PFSK-1 (cell line): ENCODE data around the gene METTL24.

Source experiments
- FOXP2 ChIP-seq: optimal IDR thresholded peaks from 2 replicates; pipeline ENCODE3; 2011; ENCODE audit warnings: borderline replicate concordance, control low read depth, inconsistent platforms; ENCODE audit not compliant: insufficient read depth; ENCODE audit errors: extremely low read length, extremely low read depth
- POLR2AphosphoS5 ChIP-seq: IDR thresholded peaks from 2 replicates; pipeline ENCODE4 v1.6.1; 2012; ENCODE audit warnings: low read depth, mild to moderate bottlenecking, control low read depth, low read length, moderate library complexity
- SIN3A ChIP-seq: IDR thresholded peaks from 2 replicates; pipeline ENCODE4 v1.6.1; 2012; ENCODE audit warnings: mild to moderate bottlenecking, low read length, moderate library complexity, borderline replicate concordance; ENCODE audit not compliant: insufficient read depth
- TAF1 ChIP-seq: IDR thresholded peaks from 2 replicates; pipeline ENCODE4 v1.6.1; 2012; ENCODE audit warnings: low read length, control low read depth, borderline replicate concordance; ENCODE audit not compliant: insufficient read depth
- TF ChIP-seq, protein P1 (sequence below), 2 experiments: IDR thresholded peaks; 2 replicates each; pipeline versions ENCODE4 v1.6.1 to v1.8.0; 2011 to 2012; ENCODE audit warnings: low read depth in 2 of 2, low read length in 2 of 2, control low read depth in 1 of 2, inconsistent platforms in 1 of 2, mild to moderate bottlenecking in 1 of 2, moderate library complexity in 1 of 2; ENCODE audit not compliant: insufficient read depth in 1 of 2

The METTL24 gene

GRCh38 chr6:110327391-110327790 lies 30.8 kb downstream of the METTL24 start:
- no peak for TF ChIP-seq SIN3A
- TF ChIP-seq TAF1: no peak
- TF ChIP-seq POLR2AphosphoS5: no peak
- no peak for TF ChIP-seq FOXP2
- TF ChIP-seq, protein P1, sequence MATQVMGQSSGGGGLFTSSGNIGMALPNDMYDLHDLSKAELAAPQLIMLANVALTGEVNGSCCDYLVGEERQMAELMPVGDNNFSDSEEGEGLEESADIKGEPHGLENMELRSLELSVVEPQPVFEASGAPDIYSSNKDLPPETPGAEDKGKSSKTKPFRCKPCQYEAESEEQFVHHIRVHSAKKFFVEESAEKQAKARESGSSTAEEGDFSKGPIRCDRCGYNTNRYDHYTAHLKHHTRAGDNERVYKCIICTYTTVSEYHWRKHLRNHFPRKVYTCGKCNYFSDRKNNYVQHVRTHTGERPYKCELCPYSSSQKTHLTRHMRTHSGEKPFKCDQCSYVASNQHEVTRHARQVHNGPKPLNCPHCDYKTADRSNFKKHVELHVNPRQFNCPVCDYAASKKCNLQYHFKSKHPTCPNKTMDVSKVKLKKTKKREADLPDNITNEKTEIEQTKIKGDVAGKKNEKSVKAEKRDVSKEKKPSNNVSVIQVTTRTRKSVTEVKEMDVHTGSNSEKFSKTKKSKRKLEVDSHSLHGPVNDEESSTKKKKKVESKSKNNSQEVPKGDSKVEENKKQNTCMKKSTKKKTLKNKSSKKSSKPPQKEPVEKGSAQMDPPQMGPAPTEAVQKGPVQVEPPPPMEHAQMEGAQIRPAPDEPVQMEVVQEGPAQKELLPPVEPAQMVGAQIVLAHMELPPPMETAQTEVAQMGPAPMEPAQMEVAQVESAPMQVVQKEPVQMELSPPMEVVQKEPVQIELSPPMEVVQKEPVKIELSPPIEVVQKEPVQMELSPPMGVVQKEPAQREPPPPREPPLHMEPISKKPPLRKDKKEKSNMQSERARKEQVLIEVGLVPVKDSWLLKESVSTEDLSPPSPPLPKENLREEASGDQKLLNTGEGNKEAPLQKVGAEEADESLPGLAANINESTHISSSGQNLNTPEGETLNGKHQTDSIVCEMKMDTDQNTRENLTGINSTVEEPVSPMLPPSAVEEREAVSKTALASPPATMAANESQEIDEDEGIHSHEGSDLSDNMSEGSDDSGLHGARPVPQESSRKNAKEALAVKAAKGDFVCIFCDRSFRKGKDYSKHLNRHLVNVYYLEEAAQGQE (IDR thresholded peaks at IDR 0.05; ENCODE audit: insufficient read depth in 1 of 2, low read depth in 2 of 2, low read length in 2 of 2): no peak

DNA sequence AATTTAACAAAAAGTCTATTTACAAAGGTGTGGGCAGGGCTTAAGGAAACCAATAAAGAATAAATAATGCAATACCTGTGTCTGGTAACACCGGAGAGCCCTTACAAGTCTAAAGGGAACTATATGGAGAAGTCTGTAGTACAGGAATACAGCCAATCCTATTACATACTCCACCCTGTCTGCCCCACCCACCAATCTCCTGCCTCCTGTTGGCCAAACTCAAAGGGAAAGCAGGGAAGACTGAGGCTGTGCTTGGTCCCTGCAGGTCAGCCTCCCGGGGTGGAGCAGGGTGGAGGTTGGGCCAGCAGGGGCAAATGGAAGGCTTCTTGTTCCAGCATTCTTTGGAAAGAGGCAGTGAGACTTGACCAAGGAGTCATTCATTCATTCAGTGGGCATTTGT lies 31.5 kb downstream of the METTL24 start:
- TF ChIP-seq POLR2AphosphoS5 (no peak), FOXP2 (no peak), SIN3A (no peak), TAF1 (no peak)

DNA sequence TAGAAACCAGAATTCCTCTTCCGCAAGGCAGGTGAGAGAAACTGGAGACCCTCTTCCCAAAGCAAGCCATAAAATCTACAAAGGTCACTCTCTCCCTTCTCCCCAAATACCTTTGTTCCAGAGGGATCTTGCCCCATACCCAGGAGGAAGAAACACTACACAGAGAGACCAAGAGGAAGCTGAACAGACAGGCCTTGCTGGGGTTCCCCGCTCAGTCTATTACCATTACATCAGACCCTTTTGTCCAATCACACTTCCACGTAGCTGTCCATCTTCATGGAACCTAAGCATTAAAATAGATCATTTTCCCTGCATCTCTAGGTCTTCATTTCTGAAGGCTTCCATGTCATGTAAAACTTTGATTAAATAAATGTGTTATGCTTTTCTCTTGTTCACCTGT lies 32.1 kb downstream of the METTL24 start:
- no peak for TF ChIP-seq POLR2AphosphoS5
- TF ChIP-seq TAF1: no peak
- TF ChIP-seq SIN3A: no peak
- TF ChIP-seq, protein P1 (IDR thresholded peaks at IDR 0.05; ENCODE audit: insufficient read depth in 1 of 2, low read depth in 2 of 2, low read length in 2 of 2): no peak
- TF ChIP-seq FOXP2: no peak

DNA sequence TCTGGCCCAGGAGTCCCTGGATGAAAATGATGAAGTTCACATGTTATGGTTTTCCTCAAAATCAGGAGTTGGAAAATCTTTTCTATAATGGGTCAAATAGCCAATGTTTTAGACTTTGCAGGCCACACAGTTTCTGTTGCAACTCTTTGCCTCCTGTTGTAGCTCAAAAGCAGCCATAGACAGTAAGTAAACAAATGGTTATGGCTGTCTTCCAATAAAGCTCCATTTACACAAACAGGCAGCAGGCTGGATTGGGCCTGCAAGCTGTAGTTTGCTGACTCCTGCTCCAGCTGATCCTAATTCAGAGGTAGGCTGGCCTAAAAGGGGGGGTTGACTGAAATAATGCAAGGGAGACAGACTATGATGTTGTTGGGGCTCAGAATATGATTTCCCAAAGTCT lies 33.0 kb downstream of the METTL24 start:
- TF ChIP-seq SIN3A: no peak
- TF ChIP-seq TAF1: no peak
- TF ChIP-seq POLR2AphosphoS5: no peak
- TF ChIP-seq FOXP2: no peak
- TF ChIP-seq, protein P1 (IDR thresholded peaks at IDR 0.05; ENCODE audit: insufficient read depth in 1 of 2, low read depth in 2 of 2, low read length in 2 of 2): no peak

DNA sequence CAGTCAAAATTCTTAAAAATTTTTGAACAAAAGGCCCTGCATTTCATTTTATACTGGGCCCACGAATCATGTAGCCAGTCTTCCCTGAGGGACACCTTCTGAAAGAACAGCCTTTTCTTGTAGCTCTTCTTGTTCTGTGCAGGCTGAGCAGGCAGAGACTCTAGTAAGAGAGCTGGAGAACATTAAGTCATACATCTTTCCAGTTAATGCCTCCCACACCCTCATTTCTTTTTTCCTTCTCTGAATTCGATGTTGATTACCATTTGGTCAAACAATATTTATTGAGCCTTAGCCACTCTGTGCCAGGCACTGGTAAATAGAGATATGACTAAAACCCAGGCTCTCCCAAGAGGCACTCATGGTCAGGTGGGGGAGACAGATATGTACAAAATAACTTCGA lies 33.6 kb downstream of the METTL24 start:
- TF ChIP-seq FOXP2 (no peak), TAF1 (no peak), POLR2AphosphoS5 (no peak)

- no peak for TF ChIP-seq FOXP2
- no peak for TF ChIP-seq POLR2AphosphoS5
- TF ChIP-seq SIN3A: no peak
- TF ChIP-seq, protein P1 (IDR thresholded peaks at IDR 0.05; ENCODE audit: insufficient read depth in 1 of 2, low read depth in 2 of 2, low read length in 2 of 2): no peak
These were observed 34.9 kb downstream of the METTL24 start for GRCh38 chr6:110323258-110323657.
